Keratinocyte (primary cell): ENCODE measurements around the gene PLCL1.

ENCODE experiments used
- CTCF ChIP-seq, 3 experiments: IDR thresholded peaks in 1 of 3; conservative IDR thresholded peaks in 1 of 3; optimal IDR thresholded peaks in 1 of 3; 2 replicates in 2 of 3; 3 replicates in 1 of 3; pipeline versions ENCODE3 to v1.5.1; 2011; ENCODE audit warnings: low read length in 3 of 3, mild to moderate bottlenecking in 3 of 3, moderate library complexity in 2 of 3, control low read depth in 1 of 3, inconsistent platforms in 1 of 3; ENCODE audit not compliant: insufficient read depth in 2 of 3; ENCODE audit errors: extremely low read depth in 1 of 3
- EZH2 ChIP-seq: IDR thresholded peaks from one replicate; pipeline ENCODE4 v1.6.1; 2012; ENCODE audit warnings: inconsistent platforms, mild to moderate bottlenecking, low read length, moderate library complexity

DNA sequence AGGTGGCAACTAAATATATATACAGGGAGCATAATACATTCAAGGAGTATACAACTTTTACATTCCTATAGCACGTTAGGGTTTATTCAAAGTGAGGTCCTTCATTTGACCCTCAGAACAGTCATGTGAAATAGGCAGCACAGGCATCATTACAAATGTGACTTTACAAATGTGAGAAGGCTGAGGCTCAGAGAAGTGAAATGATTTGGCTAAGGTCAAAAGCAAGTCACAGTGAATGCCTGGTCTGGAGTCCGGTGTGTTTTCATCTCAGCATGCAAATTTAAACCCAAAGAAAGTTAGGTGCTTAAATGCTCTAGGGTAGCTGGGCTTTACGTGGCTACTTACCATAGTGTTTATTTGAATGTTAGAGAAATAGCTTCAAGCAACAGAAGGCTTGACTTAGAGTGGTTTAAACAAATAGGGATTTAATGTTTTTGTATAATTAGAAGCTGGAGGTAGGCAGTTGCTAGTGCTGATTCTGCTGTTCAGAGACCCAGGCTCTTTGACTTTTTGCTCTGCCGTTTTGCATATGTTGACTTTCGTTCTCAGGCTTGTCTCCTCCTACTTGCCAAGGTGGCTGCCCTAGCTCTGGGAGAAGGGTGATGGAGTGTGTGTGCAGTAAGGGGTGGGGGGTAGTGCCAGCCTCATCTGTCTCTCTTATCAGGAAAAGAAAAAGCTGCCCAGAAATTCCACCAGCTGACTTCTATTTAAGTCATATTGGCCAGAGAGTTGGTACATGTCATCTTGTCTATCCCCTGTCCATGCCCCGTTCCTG, 89.2 kb downstream of the PLCL1 start:
- TF ChIP-seq CTCF (optimal IDR thresholded peaks at IDR 0.05 in 1 of 3, IDR thresholded peaks at IDR 0.05 in 1 of 3, conservative IDR thresholded peaks at IDR 0.05 in 1 of 3; ENCODE audit: extremely low read depth in 1 of 3, insufficient read depth in 2 of 3, low read length in 3 of 3), result no peak
- no peak for TF ChIP-seq EZH2
